ENCODE data around the gene NKG7. TPM values are rescaled to one million over a fixed set of nuclear protein-coding genes. Genes with fewer than 3 reads are reported as not detected.

NKG7 gene
- total and polyA plus RNA-seq, 2 of the 13 experiments (the other 11 are each of a cell fraction or from before 2014, with no cell fraction given): 0.40 TPM; not detected in 1

DNA sequence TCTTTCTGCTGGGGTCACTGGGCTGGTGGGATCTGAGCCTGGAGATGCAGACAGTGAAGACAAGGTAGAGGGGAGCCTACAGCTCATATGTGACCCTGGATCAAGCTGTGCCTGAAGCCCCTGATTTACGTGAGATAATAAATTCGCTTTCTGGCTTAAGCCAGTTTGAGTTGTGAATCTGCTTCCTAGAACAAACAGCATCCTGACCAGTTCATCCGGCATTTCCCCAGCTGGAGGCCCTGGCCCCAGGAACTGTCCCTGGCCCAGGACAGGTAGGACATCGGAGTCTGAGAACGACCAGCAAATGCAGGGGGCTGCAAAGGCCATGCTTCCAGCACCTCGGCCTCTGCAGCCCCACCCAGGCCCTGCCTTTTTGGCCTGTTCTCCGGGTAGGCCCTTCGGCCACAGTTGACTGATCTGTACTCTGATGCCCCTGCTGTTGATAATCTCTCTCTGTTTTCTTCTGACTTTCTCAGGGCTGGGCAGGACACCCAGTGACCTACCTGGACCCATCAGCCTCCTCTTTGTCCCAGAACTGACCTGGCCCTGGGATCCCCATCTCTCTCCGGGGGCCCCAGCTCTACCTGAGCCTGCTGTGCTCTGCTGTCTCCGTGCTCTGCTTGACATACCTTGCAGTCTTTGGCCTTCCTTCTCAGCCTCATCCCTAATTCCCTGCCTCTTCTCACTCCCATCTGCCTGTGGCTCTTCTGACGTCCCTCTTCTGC is 21.0 kb downstream of the NKG7 start (continued):
- no peak for TF ChIP-seq ZNF318 (CRISPR knock-in tag; IDR thresholded peaks at IDR 0.05)
- TF ChIP-seq TOPORS (CRISPR knock-in tag; IDR thresholded peaks at IDR 0.05): no peak
- TF ChIP-seq ARID4A (CRISPR knock-in tag; IDR thresholded peaks at IDR 0.05; ENCODE audit: borderline replicate concordance): 0 out of 2 replicates have a peak, but pooled peaks have one; percentile 28
- no peak for TF ChIP-seq ZNF703 (CRISPR knock-in tag; IDR thresholded peaks at IDR 0.05; ENCODE audit: borderline replicate concordance)
- TF ChIP-seq SRSF9 (IDR thresholded peaks at IDR 0.05; ENCODE audit: borderline replicate concordance, insufficient read depth, low read depth, low read length, poor library complexity, severe bottlenecking): no peak
- no peak for TF ChIP-seq SMC3 (IDR thresholded peaks at IDR 0.05; ENCODE audit: low read length)
- no peak for TF ChIP-seq TBP (CRISPR knock-in tag; IDR thresholded peaks at IDR 0.05)
- TF ChIP-seq ZNF670 (CRISPR knock-in tag; IDR thresholded peaks at IDR 0.05; ENCODE audit: borderline replicate concordance): no peak
- no peak for TF ChIP-seq NR2C2 (CRISPR knock-in tag; IDR thresholded peaks at IDR 0.05; ENCODE audit: borderline replicate concordance)
- TF ChIP-seq ZNF510 (CRISPR knock-in tag; IDR thresholded peaks at IDR 0.05; ENCODE audit: low read depth): no peak
- TF ChIP-seq, protein P1, sequence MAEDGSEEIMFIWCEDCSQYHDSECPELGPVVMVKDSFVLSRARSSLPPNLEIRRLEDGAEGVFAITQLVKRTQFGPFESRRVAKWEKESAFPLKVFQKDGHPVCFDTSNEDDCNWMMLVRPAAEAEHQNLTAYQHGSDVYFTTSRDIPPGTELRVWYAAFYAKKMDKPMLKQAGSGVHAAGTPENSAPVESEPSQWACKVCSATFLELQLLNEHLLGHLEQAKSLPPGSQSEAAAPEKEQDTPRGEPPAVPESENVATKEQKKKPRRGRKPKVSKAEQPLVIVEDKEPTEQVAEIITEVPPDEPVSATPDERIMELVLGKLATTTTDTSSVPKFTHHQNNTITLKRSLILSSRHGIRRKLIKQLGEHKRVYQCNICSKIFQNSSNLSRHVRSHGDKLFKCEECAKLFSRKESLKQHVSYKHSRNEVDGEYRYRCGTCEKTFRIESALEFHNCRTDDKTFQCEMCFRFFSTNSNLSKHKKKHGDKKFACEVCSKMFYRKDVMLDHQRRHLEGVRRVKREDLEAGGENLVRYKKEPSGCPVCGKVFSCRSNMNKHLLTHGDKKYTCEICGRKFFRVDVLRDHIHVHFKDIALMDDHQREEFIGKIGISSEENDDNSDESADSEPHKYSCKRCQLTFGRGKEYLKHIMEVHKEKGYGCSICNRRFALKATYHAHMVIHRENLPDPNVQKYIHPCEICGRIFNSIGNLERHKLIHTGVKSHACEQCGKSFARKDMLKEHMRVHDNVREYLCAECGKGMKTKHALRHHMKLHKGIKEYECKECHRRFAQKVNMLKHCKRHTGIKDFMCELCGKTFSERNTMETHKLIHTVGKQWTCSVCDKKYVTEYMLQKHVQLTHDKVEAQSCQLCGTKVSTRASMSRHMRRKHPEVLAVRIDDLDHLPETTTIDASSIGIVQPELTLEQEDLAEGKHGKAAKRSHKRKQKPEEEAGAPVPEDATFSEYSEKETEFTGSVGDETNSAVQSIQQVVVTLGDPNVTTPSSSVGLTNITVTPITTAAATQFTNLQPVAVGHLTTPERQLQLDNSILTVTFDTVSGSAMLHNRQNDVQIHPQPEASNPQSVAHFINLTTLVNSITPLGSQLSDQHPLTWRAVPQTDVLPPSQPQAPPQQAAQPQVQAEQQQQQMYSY (CRISPR knock-in tag; IDR thresholded peaks at IDR 0.05): no peak
- no peak for TF ChIP-seq NCOA2 (CRISPR knock-in tag; IDR thresholded peaks at IDR 0.05)

Data from HepG2 (cell line).